HL-60 (cell line): ENCODE data around the gene LCOR.

Experiments used
- DNase-seq, 2 experiments: peaks; one replicate each; pipeline ENCODE4 v3.0.0-alpha.2; 2010 to 2020; ENCODE audit warnings: low read depth in 1 of 2, low spot score in 1 of 2
- H3K27ac ChIP-seq: fragments of 250-450 bp; sonication (Bioruptor Pico); replicated peaks from 2 replicates; pipeline ENCODE4 v1.5.1; 2020; ENCODE audit warnings: mild to moderate bottlenecking, moderate library complexity
- H3K27me3 ChIP-seq: fragments of 250-450 bp; sonication (Bioruptor Pico); 2 replicates; pipeline ENCODE4 v1.5.1; 2021; ENCODE audit warnings: mild to moderate bottlenecking, moderate library complexity; ENCODE audit not compliant: insufficient read depth, poor library complexity, severe bottlenecking
- H3K4me3 ChIP-seq: replicated peaks from 2 replicates; pipeline ENCODE4 v1.5.1; 2011; ENCODE audit warnings: mild to moderate bottlenecking, control low read depth, low read length; ENCODE audit not compliant: insufficient read depth
- GABPA ChIP-seq: IDR thresholded peaks from 2 replicates; pipeline ENCODE4 v1.6.1; 2012; ENCODE audit warnings: low read depth
- POLR2AphosphoS5 ChIP-seq: IDR thresholded peaks from 2 replicates; pipeline ENCODE4 v1.6.1; 2012; ENCODE audit warnings: low read depth
- SPI1 ChIP-seq: IDR thresholded peaks from 2 replicates; pipeline ENCODE4 v1.6.1; 2012; ENCODE audit warnings: low read depth, mild to moderate bottlenecking, borderline replicate concordance
- TF ChIP-seq, protein P1 (sequence below): IDR thresholded peaks from 2 replicates; pipeline ENCODE4 v1.6.1; 2012; ENCODE audit warnings: low read depth; ENCODE audit not compliant: insufficient replicate concordance
- TF ChIP-seq, protein P2 (sequence below): IDR thresholded peaks from one replicate; pipeline ENCODE4 v1.5.1; 2011; ENCODE audit warnings: low read length, control low read depth, inconsistent platforms; ENCODE audit not compliant: insufficient read depth

LCOR gene

DNA sequence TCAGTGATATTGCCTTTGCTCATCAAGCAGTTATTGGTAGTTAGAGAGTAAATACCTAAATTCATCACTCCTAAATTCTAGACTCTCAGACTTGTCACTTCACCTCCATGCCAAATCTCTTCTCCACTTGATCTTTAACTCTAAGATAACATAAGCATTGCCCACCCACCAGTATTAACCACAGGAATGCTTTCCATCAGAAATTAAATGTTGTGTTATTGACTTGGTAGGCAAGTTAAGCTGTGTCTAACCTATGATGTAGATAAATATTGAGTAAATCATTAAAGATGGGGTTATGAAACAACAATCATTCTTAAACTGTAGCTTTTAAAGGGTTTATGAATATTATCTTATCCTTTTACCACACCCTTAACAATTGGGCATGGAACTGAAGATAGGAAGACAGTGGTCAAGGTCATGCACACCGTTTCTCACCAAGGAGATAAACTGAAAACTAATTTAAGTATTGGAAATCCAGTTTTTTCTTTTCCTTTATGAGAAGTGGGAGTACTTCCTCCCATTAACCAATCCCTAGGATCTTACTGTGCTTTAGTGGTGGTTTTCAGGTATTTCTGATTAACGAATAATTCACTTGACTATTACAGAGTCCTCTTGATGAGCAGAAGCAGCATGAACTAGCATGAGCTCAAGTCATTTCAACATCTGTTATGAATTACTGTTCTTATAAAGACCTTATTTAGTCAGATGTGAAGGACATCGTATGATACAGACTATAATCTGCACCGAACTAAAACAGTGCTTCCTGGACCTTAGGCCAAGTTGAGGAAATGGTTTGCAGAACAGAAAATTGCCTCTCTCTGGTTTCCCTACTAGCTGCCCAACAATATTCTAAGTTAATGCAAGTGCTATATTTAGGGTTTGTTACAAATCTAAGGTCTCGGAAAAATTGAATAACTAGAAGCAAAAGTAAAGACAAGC is 142.0 kb downstream of the LCOR start:
- TF ChIP-seq GABPA (no peak), POLR2AphosphoS5 (no peak), SPI1 (no peak)
- TF ChIP-seq, protein P1, sequence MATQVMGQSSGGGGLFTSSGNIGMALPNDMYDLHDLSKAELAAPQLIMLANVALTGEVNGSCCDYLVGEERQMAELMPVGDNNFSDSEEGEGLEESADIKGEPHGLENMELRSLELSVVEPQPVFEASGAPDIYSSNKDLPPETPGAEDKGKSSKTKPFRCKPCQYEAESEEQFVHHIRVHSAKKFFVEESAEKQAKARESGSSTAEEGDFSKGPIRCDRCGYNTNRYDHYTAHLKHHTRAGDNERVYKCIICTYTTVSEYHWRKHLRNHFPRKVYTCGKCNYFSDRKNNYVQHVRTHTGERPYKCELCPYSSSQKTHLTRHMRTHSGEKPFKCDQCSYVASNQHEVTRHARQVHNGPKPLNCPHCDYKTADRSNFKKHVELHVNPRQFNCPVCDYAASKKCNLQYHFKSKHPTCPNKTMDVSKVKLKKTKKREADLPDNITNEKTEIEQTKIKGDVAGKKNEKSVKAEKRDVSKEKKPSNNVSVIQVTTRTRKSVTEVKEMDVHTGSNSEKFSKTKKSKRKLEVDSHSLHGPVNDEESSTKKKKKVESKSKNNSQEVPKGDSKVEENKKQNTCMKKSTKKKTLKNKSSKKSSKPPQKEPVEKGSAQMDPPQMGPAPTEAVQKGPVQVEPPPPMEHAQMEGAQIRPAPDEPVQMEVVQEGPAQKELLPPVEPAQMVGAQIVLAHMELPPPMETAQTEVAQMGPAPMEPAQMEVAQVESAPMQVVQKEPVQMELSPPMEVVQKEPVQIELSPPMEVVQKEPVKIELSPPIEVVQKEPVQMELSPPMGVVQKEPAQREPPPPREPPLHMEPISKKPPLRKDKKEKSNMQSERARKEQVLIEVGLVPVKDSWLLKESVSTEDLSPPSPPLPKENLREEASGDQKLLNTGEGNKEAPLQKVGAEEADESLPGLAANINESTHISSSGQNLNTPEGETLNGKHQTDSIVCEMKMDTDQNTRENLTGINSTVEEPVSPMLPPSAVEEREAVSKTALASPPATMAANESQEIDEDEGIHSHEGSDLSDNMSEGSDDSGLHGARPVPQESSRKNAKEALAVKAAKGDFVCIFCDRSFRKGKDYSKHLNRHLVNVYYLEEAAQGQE: no peak
- TF ChIP-seq, protein P2, sequence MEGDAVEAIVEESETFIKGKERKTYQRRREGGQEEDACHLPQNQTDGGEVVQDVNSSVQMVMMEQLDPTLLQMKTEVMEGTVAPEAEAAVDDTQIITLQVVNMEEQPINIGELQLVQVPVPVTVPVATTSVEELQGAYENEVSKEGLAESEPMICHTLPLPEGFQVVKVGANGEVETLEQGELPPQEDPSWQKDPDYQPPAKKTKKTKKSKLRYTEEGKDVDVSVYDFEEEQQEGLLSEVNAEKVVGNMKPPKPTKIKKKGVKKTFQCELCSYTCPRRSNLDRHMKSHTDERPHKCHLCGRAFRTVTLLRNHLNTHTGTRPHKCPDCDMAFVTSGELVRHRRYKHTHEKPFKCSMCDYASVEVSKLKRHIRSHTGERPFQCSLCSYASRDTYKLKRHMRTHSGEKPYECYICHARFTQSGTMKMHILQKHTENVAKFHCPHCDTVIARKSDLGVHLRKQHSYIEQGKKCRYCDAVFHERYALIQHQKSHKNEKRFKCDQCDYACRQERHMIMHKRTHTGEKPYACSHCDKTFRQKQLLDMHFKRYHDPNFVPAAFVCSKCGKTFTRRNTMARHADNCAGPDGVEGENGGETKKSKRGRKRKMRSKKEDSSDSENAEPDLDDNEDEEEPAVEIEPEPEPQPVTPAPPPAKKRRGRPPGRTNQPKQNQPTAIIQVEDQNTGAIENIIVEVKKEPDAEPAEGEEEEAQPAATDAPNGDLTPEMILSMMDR: no peak
- no peak for DNase-seq
- H3K27me3 ChIP-seq: no peaks in the 10 kb centered on the region
- H3K4me3 ChIP-seq: no peak overlapping the region
- H3K27ac ChIP-seq: no peak overlapping the region

DNA sequence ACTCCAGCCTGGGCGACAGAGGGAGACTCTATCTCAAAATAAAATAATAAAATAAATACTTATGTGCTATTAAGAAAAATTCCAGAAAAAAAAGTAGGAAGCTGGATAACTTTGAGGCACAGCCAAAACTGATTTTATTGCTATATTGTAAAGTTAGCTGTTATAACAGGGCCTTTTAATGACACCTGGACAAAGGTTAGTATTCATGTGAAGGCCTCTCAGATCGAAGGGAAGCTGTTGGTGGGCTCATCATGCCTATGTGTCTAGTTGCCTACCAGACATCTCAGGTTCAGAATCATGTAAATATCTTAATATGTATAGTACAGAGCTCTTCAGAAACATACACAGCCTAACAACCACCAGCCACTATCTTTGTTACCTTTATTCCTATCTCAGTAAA is 143.0 kb downstream of the LCOR start:
- Histone ChIP-seq H3K4me3 (no peak overlapping the region), H3K27me3 (no peaks in the 10 kb centered on the region), H3K27ac (no peak overlapping the region)
- TF ChIP-seq SPI1 (no peak), GABPA (no peak), POLR2AphosphoS5 (no peak)
- TF ChIP-seq, protein P2: no peak
- TF ChIP-seq, protein P1: no peak
- no peak for DNase-seq

DNA sequence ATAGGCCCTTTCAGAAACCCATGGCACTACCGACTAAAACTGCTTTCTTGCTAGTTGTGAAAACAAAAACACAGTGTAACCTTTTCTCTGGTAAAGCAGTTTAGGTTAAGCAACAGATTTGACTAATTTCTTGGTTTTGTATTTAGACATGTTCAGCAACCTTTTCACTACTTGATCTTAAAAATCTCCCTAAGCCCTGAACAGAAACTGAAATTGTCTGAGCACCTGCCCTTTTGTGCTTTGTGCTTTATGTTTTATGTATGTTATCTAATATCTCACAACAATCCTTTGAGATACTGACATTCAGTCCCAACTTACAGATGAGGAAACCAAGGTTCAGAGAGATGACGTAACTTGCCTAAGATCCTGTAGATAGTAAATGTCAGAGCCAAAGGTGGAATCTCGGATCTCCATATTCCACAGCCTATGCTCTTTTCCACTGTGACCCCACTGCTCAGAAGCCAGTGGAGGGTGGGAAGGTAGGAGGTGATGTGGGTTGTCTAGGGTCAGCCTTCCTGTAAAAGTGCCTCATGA is 146.6 kb downstream of the LCOR start:
- H3K4me3 ChIP-seq: no peak overlapping the region
- no peaks in the 10 kb centered on the region for H3K27me3 ChIP-seq
- no peak overlapping the region for H3K27ac ChIP-seq
- no peak for TF ChIP-seq GABPA
- no peak for TF ChIP-seq POLR2AphosphoS5
- TF ChIP-seq, protein P1: no peak
- TF ChIP-seq, protein P2: no peak
- TF ChIP-seq SPI1: no peak
- DNase-seq: no peak
